Panc1 (cell line): Measurements from ENCODE around the gene SYCP3. TPM values are rescaled to one million over a fixed set of nuclear protein-coding genes. Genes with fewer than 3 reads are reported as not detected.

Source experiments
- ATAC-seq: fragments of 200-7000 bp; cut with Tn5 transposase; 2 replicates; pipeline ENCODE4 v1.9.1; 2020; ENCODE audit warnings: mild to moderate bottlenecking, moderate library complexity
- BruUV-seq: library from RNA; stranded (reverse); fragments of 400-500 nt; replicated peaks from 2 replicates; lab custom pipeline; 2021; lab: Mats Ljungman, UMichigan
- CTCF ChIA-PET: fragments of 300-600 bp; sonication (Branson Sonifier 250); formaldehyde crosslinking; loops from one replicate; lab custom pipeline; 2022; ENCODE audit warnings: antibody characterized with exemption; lab: Charles Lee
- POLR2A ChIA-PET: fragments of 300-600 bp; sonication (Branson Sonifier 250); formaldehyde crosslinking; loops from one replicate; lab custom pipeline; 2022; ENCODE audit warnings: antibody characterized with exemption; lab: Charles Lee
- DNase-seq: peaks from one replicate; pipeline ENCODE4 v3.0.0-alpha.2; 2010; ENCODE audit warnings: low read depth, low spot score
- H3K27ac ChIP-seq: 2 replicates; pipeline ENCODE4 v1.5.1; 2011; ENCODE audit warnings: mild to moderate bottlenecking, low read length, inconsistent platforms
- H3K27me3 ChIP-seq: fragments of 200-500 bp; sonication (Bioruptor generic); 2 replicates; pipeline ENCODE4 v1.6.0; 2014; ENCODE audit warnings: low read length, inconsistent platforms; ENCODE audit not compliant: control insufficient read depth, insufficient read depth
- H3K36me3 ChIP-seq: fragments of 200-500 bp; sonication (Bioruptor generic); 2 replicates; pipeline ENCODE4 v1.5.1; 2014; ENCODE audit warnings: inconsistent platforms, mild to moderate bottlenecking, low read length, moderate library complexity; ENCODE audit not compliant: control insufficient read depth, insufficient read depth
- H3K4me1 ChIP-seq: 2 replicates; pipeline ENCODE4 v1.5.1; 2011; ENCODE audit warnings: inconsistent platforms, mild to moderate bottlenecking, low read length, moderate library complexity; ENCODE audit not compliant: control insufficient read depth, insufficient read depth
- H3K4me3 ChIP-seq, 2 experiments: 2 replicates each; pipeline ENCODE4 v1.5.1; 2011 to 2012; ENCODE audit warnings: low read depth in 2 of 2, low read length in 2 of 2, mild to moderate bottlenecking in 2 of 2, inconsistent platforms in 1 of 2, moderate library complexity in 1 of 2
- H3K9me3 ChIP-seq: fragments of 200-500 bp; sonication (Bioruptor generic); 2 replicates; pipeline ENCODE4 v1.5.1; 2014; ENCODE audit warnings: low read depth, mild to moderate bottlenecking, inconsistent platforms, low read length, moderate library complexity; ENCODE audit not compliant: control insufficient read depth, insufficient read depth
- POLR2AphosphoS5 ChIP-seq: IDR thresholded peaks from 2 replicates; pipeline ENCODE4 v1.6.1; 2012; ENCODE audit warnings: mild to moderate bottlenecking, low read depth, low read length, moderate library complexity
- SIN3A ChIP-seq: IDR thresholded peaks from 2 replicates; pipeline ENCODE4 v1.6.1; 2012; ENCODE audit warnings: low read depth, mild to moderate bottlenecking, low read length, moderate library complexity, borderline replicate concordance; ENCODE audit not compliant: insufficient read depth
- TCF7L2 ChIP-seq: IDR thresholded peaks from 2 replicates; pipeline ENCODE4 v1.6.1; 2011; ENCODE audit warnings: mild to moderate bottlenecking, low read depth, low read length, inconsistent platforms
- in situ Hi-C: cut with HindIII; loops from 2 replicates; pipeline ENCODE4 v1.10.0; 2016; ENCODE audit warnings: low sequenced_read_pairs, low pct_unique_long_range_greater_than_20kb
- intact Hi-C: fragments of 100-400 bp; cut with micrococcal nuclease; formaldehyde crosslinking; loops from one replicate; pipeline ENCODE4 v1.10.0; 2022; ENCODE audit not compliant: unreplicated experiment
- total RNA-seq: library from RNA; stranded (reverse); gene quantifications from one replicate; pipeline ENCODE4 v1.2.1, GENCODE V29; 2021; ENCODE audit not compliant: unreplicated experiment
- TF ChIP-seq, protein P1 (sequence below), 2 experiments: IDR thresholded peaks; 2 replicates each; pipeline ENCODE4 v1.6.1; 2011 to 2012; ENCODE audit warnings: low read depth in 2 of 2, control low read depth in 1 of 2, low read length in 1 of 2, mild to moderate bottlenecking in 1 of 2, moderate library complexity in 1 of 2; ENCODE audit not compliant: insufficient read depth in 1 of 2
- TF ChIP-seq, protein P2 (sequence below): fragments of 450-650 bp; IDR thresholded peaks from 2 replicates; pipeline ENCODE4 v1.5.1; 2017; ENCODE audit warnings: mild to moderate bottlenecking

SYCP3 gene
- total RNA-seq, 1 experiment from 2014 or later, result not detected

DNA sequence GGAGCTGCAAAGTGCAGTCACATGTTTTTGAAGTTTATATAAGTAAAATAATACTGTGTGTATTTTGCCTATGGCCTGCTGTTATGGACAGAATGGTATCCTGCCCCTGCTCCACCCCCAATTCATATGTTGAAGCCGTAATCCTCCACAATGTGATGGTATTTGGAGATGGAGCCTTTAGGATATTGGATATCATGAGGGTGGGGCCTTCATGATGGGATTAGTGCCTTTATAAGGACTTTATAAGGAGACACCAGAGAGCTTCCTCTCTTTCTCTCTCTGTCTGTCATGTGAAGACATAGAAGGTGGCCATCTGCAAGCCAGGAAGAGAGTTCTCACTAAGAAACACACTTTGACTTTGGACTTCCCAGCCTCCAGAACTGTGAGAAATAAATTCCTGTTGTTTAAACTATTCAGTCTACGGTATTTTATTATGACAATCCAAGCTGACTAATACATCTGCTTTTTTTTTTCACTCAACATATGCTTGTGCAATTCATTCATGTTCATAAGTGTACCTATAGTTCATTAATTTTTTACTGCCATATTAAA, 44.9 kb downstream of the SYCP3 start:
- ChIA-PET CTCF (no interaction called here), POLR2A (no interaction called here)
- BruUV-seq, result no TSS peak
- H3K9me3 ChIP-seq, result no peaks in the 10 kb centered on the region
- H3K4me1 ChIP-seq, result peaks cover 7% of the 10 kb centered on the region
- no peaks in the 10 kb centered on the region for H3K27me3 ChIP-seq
- no peak overlapping the region; the same call in 1 of the 2 replicates for H3K27ac ChIP-seq
- TF ChIP-seq TCF7L2 (no peak), SIN3A (no peak), POLR2AphosphoS5 (no peak)
- TF ChIP-seq, protein P1, sequence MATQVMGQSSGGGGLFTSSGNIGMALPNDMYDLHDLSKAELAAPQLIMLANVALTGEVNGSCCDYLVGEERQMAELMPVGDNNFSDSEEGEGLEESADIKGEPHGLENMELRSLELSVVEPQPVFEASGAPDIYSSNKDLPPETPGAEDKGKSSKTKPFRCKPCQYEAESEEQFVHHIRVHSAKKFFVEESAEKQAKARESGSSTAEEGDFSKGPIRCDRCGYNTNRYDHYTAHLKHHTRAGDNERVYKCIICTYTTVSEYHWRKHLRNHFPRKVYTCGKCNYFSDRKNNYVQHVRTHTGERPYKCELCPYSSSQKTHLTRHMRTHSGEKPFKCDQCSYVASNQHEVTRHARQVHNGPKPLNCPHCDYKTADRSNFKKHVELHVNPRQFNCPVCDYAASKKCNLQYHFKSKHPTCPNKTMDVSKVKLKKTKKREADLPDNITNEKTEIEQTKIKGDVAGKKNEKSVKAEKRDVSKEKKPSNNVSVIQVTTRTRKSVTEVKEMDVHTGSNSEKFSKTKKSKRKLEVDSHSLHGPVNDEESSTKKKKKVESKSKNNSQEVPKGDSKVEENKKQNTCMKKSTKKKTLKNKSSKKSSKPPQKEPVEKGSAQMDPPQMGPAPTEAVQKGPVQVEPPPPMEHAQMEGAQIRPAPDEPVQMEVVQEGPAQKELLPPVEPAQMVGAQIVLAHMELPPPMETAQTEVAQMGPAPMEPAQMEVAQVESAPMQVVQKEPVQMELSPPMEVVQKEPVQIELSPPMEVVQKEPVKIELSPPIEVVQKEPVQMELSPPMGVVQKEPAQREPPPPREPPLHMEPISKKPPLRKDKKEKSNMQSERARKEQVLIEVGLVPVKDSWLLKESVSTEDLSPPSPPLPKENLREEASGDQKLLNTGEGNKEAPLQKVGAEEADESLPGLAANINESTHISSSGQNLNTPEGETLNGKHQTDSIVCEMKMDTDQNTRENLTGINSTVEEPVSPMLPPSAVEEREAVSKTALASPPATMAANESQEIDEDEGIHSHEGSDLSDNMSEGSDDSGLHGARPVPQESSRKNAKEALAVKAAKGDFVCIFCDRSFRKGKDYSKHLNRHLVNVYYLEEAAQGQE (IDR thresholded peaks at IDR 0.05; ENCODE audit: insufficient read depth in 1 of 2, low read depth in 2 of 2, low read length in 1 of 2), result no peak
- TF ChIP-seq, protein P2, sequence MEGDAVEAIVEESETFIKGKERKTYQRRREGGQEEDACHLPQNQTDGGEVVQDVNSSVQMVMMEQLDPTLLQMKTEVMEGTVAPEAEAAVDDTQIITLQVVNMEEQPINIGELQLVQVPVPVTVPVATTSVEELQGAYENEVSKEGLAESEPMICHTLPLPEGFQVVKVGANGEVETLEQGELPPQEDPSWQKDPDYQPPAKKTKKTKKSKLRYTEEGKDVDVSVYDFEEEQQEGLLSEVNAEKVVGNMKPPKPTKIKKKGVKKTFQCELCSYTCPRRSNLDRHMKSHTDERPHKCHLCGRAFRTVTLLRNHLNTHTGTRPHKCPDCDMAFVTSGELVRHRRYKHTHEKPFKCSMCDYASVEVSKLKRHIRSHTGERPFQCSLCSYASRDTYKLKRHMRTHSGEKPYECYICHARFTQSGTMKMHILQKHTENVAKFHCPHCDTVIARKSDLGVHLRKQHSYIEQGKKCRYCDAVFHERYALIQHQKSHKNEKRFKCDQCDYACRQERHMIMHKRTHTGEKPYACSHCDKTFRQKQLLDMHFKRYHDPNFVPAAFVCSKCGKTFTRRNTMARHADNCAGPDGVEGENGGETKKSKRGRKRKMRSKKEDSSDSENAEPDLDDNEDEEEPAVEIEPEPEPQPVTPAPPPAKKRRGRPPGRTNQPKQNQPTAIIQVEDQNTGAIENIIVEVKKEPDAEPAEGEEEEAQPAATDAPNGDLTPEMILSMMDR, result no peak
- DNase-seq (no peak), ATAC-seq (no peak)
- peaks cover 3% of the 10 kb centered on the region; the same call in 1 of the 2 replicates for H3K36me3 ChIP-seq
- intact Hi-C loops, result loop anchor here (10.0 kb wide), 1 partner anchor 280 kb away; no protein-coding TSS in a partner anchor
- in situ Hi-C loops, result no loop called here
- no peak overlapping the region for H3K4me3 ChIP-seq

DNA sequence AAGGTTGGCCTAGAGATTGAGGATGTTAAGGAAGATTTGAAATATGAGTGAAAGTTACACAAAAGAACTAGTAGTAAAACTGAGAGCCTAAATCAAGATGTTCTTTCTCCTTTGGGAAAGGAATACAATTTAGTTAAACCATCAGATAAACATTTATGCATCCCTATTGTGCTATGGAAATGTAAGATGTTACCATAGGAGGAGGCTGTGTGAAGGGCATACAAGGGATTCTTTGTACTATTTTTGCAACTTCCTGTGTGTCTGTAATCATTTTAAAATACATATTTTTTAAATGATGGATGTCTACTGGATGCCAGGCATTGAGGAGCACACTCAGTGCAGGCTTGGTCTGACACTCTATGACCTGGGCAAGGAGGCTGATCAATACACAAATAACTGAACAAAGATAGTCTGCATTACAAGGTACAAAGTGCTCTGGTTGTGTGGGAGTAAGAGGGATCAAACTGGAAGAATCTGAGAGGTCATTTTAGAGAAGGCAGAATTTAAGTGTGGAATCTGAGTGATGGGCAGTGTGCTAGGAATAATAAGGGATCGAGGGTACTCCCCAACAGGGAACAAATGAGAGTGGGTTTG, 47.7 kb downstream of the SYCP3 start:
- Histone ChIP-seq H3K9me3 (no peaks in the 10 kb centered on the region), H3K4me1 (peaks cover 3% of the 10 kb centered on the region), H3K4me3 (no peak overlapping the region), H3K27ac (no peak overlapping the region), H3K27me3 (no peaks in the 10 kb centered on the region), H3K36me3 (no peaks in the 10 kb centered on the region)
- TF ChIP-seq SIN3A (no peak), POLR2AphosphoS5 (no peak), TCF7L2 (no peak)
- TF ChIP-seq, protein P1 (IDR thresholded peaks at IDR 0.05; ENCODE audit: insufficient read depth in 1 of 2, low read depth in 2 of 2, low read length in 1 of 2), result no peak
- TF ChIP-seq, protein P2, result no peak
- DNase-seq (no peak), ATAC-seq (no peak)
- ChIA-PET POLR2A (no interaction called here), CTCF (no interaction called here)
- intact Hi-C loops (loop anchor here (10.0 kb wide), 1 partner anchor 277 kb away; no protein-coding TSS in a partner anchor), in situ Hi-C loops (no loop called here)
- no TSS peak for BruUV-seq
